ENCODE measurements around the gene SH3RF3. TPM values are rescaled to one million over a fixed set of nuclear protein-coding genes. Genes with fewer than 3 reads are reported as not detected.
A peak's percentile ranks its signal among the peaks of the same experiment; 100 is the strongest.

SH3RF3 gene
- total RNA-seq, 1 donor from 2014 or later = 7.4 TPM

- Histone ChIP-seq H3K9me3 (no peaks in the 10 kb centered on the region), H3K27me3 (no peaks in the 10 kb centered on the region), H3K36me3 (no peaks in the 10 kb centered on the region), H3K4me3 (no peak overlapping the region), H3K4me1 (peaks cover 56% of the 10 kb centered on the region), H3K27ac (peak overlapping the region; percentile 18)
- TF ChIP-seq, protein P1, sequence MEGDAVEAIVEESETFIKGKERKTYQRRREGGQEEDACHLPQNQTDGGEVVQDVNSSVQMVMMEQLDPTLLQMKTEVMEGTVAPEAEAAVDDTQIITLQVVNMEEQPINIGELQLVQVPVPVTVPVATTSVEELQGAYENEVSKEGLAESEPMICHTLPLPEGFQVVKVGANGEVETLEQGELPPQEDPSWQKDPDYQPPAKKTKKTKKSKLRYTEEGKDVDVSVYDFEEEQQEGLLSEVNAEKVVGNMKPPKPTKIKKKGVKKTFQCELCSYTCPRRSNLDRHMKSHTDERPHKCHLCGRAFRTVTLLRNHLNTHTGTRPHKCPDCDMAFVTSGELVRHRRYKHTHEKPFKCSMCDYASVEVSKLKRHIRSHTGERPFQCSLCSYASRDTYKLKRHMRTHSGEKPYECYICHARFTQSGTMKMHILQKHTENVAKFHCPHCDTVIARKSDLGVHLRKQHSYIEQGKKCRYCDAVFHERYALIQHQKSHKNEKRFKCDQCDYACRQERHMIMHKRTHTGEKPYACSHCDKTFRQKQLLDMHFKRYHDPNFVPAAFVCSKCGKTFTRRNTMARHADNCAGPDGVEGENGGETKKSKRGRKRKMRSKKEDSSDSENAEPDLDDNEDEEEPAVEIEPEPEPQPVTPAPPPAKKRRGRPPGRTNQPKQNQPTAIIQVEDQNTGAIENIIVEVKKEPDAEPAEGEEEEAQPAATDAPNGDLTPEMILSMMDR (IDR thresholded peaks at IDR 0.05) = no peak
- intact Hi-C loops (cut with DNase I) = no loop called here
- no peak for ATAC-seq
- DNase-seq = no peak
Measured at GRCh38 chr2:109176928-109177327, 47.9 kb downstream of the SH3RF3 start.

DNA sequence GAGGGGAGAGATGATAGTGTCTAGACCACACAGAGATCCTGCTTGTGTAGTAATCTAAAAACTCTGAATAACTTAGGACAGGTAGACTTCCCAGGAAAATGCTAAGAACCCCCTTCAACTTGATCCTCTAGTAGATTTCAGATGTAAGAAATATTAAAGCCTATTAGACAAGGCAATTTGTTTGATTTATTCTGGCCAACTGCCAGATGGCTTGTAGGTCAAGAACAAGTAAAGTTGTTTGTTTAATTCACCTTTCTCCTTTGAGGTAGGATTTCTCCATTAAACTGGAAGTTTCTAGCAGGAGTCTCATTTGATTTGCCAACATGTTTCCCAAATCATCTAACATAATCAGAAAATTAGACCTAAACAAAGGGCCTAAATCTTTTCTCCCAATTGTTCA is 48.6 kb downstream of the SH3RF3 start:
- DNase-seq = no peak
- TF ChIP-seq, protein P1 (IDR thresholded peaks at IDR 0.05) = no peak
- Histone ChIP-seq H3K36me3 (no peaks in the 10 kb centered on the region), H3K27me3 (no peaks in the 10 kb centered on the region), H3K4me3 (no peak overlapping the region), H3K9me3 (no peaks in the 10 kb centered on the region), H3K27ac (no peak overlapping the region), H3K4me1 (peaks cover 48% of the 10 kb centered on the region)
- ATAC-seq = no peak
- intact Hi-C loops (cut with DNase I) = no loop called here

- H3K9me3 ChIP-seq = no peaks in the 10 kb centered on the region
- intact Hi-C loops (cut with DNase I) = no loop called here
- H3K4me1 ChIP-seq = peaks cover 35% of the 10 kb centered on the region
- no peak overlapping the region for H3K27ac ChIP-seq
- H3K27me3 ChIP-seq = no peaks in the 10 kb centered on the region
- ATAC-seq = no peak
- TF ChIP-seq, protein P1 (IDR thresholded peaks at IDR 0.05) = no peak
- DNase-seq = no peak
- no peak overlapping the region for H3K4me3 ChIP-seq
- no peaks in the 10 kb centered on the region for H3K36me3 ChIP-seq
Measured at GRCh38 chr2:109178968-109179367, 50.0 kb downstream of the SH3RF3 start.

- Histone ChIP-seq H3K36me3 (no peaks in the 10 kb centered on the region), H3K9me3 (no peaks in the 10 kb centered on the region), H3K4me1 (peaks cover 28% of the 10 kb centered on the region), H3K4me3 (no peak overlapping the region), H3K27me3 (no peaks in the 10 kb centered on the region), H3K27ac (no peak overlapping the region)
- DNase-seq (no peak), ATAC-seq (no peak)
- TF ChIP-seq, protein P1 (IDR thresholded peaks at IDR 0.05) = no peak
- intact Hi-C loops (cut with DNase I) = no loop called here
Measured at GRCh38 chr2:109180786-109181185, 51.8 kb downstream of the SH3RF3 start.

GRCh38 chr2:109182426-109182825 is 53.4 kb downstream of the SH3RF3 start:
- DNase-seq (no peak), ATAC-seq (no peak)
- no peaks in the 10 kb centered on the region for H3K27me3 ChIP-seq
- H3K4me1 ChIP-seq = peaks cover 29% of the 10 kb centered on the region
- H3K36me3 ChIP-seq = no peaks in the 10 kb centered on the region
- H3K9me3 ChIP-seq = no peaks in the 10 kb centered on the region
- intact Hi-C loops (cut with DNase I) = no loop called here
- no peak overlapping the region for H3K4me3 ChIP-seq
- TF ChIP-seq, protein P1 (IDR thresholded peaks at IDR 0.05) = no peak
- no peak overlapping the region for H3K27ac ChIP-seq

GRCh38 chr2:109183871-109184270 is 54.9 kb downstream of the SH3RF3 start:
- peaks cover 16% of the 10 kb centered on the region for H3K4me1 ChIP-seq
- intact Hi-C loops (cut with DNase I) = no loop called here
- DNase-seq = no peak
- TF ChIP-seq, protein P1 (IDR thresholded peaks at IDR 0.05) = no peak
- H3K36me3 ChIP-seq = no peaks in the 10 kb centered on the region
- no peak overlapping the region for H3K27ac ChIP-seq
- no peak for ATAC-seq
- H3K4me3 ChIP-seq = no peak overlapping the region
- H3K27me3 ChIP-seq = no peaks in the 10 kb centered on the region
- H3K9me3 ChIP-seq = no peaks in the 10 kb centered on the region
